HepG2 (cell line): ENCODE data around the gene PXT1. TPM values are rescaled to one million over a fixed set of nuclear protein-coding genes. Genes with fewer than 3 reads are reported as not detected.

Source experiments
- CBX1 ChIP-seq: IDR thresholded peaks from one replicate; pipeline ENCODE4 v1.6.1; 2016; ENCODE audit warnings: antibody characterized with exemption, low read depth
- CBX2 ChIP-seq, 2 experiments: fragments of 200-600 bp in 1 of 2; sonication (generic); formaldehyde crosslinking in 1 of 2; IDR thresholded peaks; 2 replicates each; pipeline versions ENCODE4 v1.7.0 to v1.8.1; 2018 to 2022; ENCODE audit warnings: low read depth in 2 of 2, low read length in 1 of 2, mild to moderate bottlenecking in 1 of 2, missing genetic modification reagents in 1 of 2
- DZIP1 ChIP-seq: sonication (generic); formaldehyde crosslinking; IDR thresholded peaks from 2 replicates; pipeline ENCODE4 v1.5.0; 2020; ENCODE audit warnings: mild to moderate bottlenecking, missing genetic modification reagents
- KIAA2018 ChIP-seq: sonication (generic); formaldehyde crosslinking; IDR thresholded peaks from 2 replicates; pipeline ENCODE4 v1.5.0; 2020; ENCODE audit warnings: mild to moderate bottlenecking, missing genetic modification reagents, borderline replicate concordance
- PATZ1 ChIP-seq: sonication (generic); formaldehyde crosslinking; IDR thresholded peaks from 2 replicates; pipeline ENCODE4 v1.4.0; 2020; ENCODE audit warnings: missing genetic modification reagents
- REL ChIP-seq: sonication (generic); formaldehyde crosslinking; conservative IDR thresholded peaks from 2 replicates; pipeline ENCODE4 v1.8.0; 2022; ENCODE audit warnings: mild to moderate bottlenecking, missing genetic modification reagents, moderate library complexity
- REPIN1 ChIP-seq: sonication (generic); formaldehyde crosslinking; IDR thresholded peaks from 2 replicates; pipeline ENCODE4 v1.8.0; 2022; ENCODE audit warnings: missing genetic modification reagents, low read depth, mild to moderate bottlenecking, borderline replicate concordance
- SOX13 ChIP-seq, 3 experiments: fragments of 450-650 bp in 1 of 3; sonication (generic) in 1 of 3; formaldehyde crosslinking in 1 of 3; IDR thresholded peaks in 2 of 3; conservative IDR thresholded peaks in 1 of 3; 2 replicates each; pipeline versions ENCODE4 v1.5.0 to v1.6.1; 2016 to 2020; ENCODE audit warnings: antibody characterized with exemption in 1 of 3, mild to moderate bottlenecking in 1 of 3, missing compliant biosample characterization in 1 of 3, missing genetic modification reagents in 1 of 3, moderate library complexity in 1 of 3
- U2AF2 ChIP-seq: fragments of 200-400 bp; formaldehyde crosslinking; IDR thresholded peaks from 2 replicates; pipeline ENCODE4 v1.6.1; 2017; ENCODE audit warnings: low read depth, mild to moderate bottlenecking, low read length
- ZBTB14 ChIP-seq: sonication (generic); formaldehyde crosslinking; IDR thresholded peaks from 2 replicates; pipeline ENCODE4 v1.4.0; 2020; ENCODE audit warnings: missing genetic modification reagents
- ZNF282 ChIP-seq: fragments of 450-650 bp; IDR thresholded peaks from 2 replicates; pipeline ENCODE4 v1.6.1; 2018; ENCODE audit not compliant: partially characterized antibody
- ZNF766 ChIP-seq: sonication (generic); formaldehyde crosslinking; IDR thresholded peaks from 2 replicates; pipeline ENCODE4 v1.5.0; 2020; ENCODE audit warnings: missing genetic modification reagents, borderline replicate concordance
- polyA plus RNA-seq, 8 experiments: library from polyadenylated mRNA; depleted of rRNA in 3 of 8; stranded (reverse) in 7 of 8; unstranded in 1 of 8; fragments of >200 nt; fragmentation: Illumina TruSeq in 4 of 8; extraction: Trizol in 4 of 8; gene quantifications; 2 replicates each; pipeline versions ENCODE4 v1.2.1 to v1.2.3, GENCODE V29; 2011 to 2016; ENCODE audit warnings: low read depth in 4 of 8, missing spikeins in 1 of 8, mixed read lengths in 1 of 8; ENCODE audit not compliant: insufficient read depth in 1 of 8
- total RNA-seq, 5 experiments: library from RNA; depleted of rRNA; stranded (reverse); fragments of >200 nt; fragmentation: Illumina TruSeq; extraction: Trizol; gene quantifications; 2 replicates each; pipeline ENCODE4 v1.2.3, GENCODE V29; 2016; ENCODE audit warnings: low read depth in 1 of 5

Gene PXT1
- total and polyA plus RNA-seq, 2 of the 13 experiments (the other 11 are each of a cell fraction or from before 2014, with no cell fraction given), result 0.04 TPM; not detected in 1

GRCh38 chr6:36441307-36441894 lies 1.3 kb downstream of the PXT1 start (continued):
- no peak for TF ChIP-seq KIAA2018 (CRISPR knock-in tag)
- no peak for TF ChIP-seq REPIN1 (CRISPR knock-in tag)
- TF ChIP-seq U2AF2, result no peak
- TF ChIP-seq CBX2 (IDR thresholded peaks at IDR 0.05; ENCODE audit: low read depth, low read length), result no peak
- TF ChIP-seq CBX2 (CRISPR knock-in tag; IDR thresholded peaks at IDR 0.05; ENCODE audit: low read depth), result no peak
- no peak for TF ChIP-seq DZIP1 (CRISPR knock-in tag)
- TF ChIP-seq REL (CRISPR knock-in tag), result no peak
- TF ChIP-seq SOX13 (IDR thresholded peaks at IDR 0.05), result no peak
- TF ChIP-seq SOX13 (CRISPR knock-in tag; conservative IDR thresholded peaks at IDR 0.05 in 1 of 2, IDR thresholded peaks at IDR 0.05 in 1 of 2), result peak in 1 of 2 experiments; percentile 59; a peak in 2 of 4 replicates
- TF ChIP-seq CBX1, result peak; percentile 37
- 0 out of 2 replicates have a peak, but pooled peaks have one; percentile 31 for TF ChIP-seq PATZ1 (CRISPR knock-in tag)
- TF ChIP-seq ZBTB14 (CRISPR knock-in tag), result peak; percentile 46; the same call in 1 of the 2 replicates
- no peak for TF ChIP-seq ZNF282
- TF ChIP-seq ZNF766 (CRISPR knock-in tag), result peak; percentile 69; the same call in 1 of the 2 replicates
